Fibroblast of mammary gland (primary cell): ENCODE results near the gene EVA1B.

Experiments used
- DNase-seq: peaks from one replicate; pipeline ENCODE4 v3.0.0-alpha.2; 2010; ENCODE audit warnings: low read depth
- H3K4me3 ChIP-seq: 2 replicates; pipeline ENCODE4 v1.5.1; 2011; ENCODE audit warnings: low read depth, mild to moderate bottlenecking, low read length, moderate library complexity; ENCODE audit not compliant: control insufficient read depth
- TF ChIP-seq, protein P1 (sequence below): conservative IDR thresholded peaks from 2 replicates; pipeline ENCODE4 v1.5.1; 2011; ENCODE audit warnings: low read depth, low read length, inconsistent platforms; ENCODE audit not compliant: control insufficient read depth, insufficient read depth

The EVA1B gene

GRCh38 chr1:36298640-36299039 lies 24.8 kb downstream of the EVA1B start:
- no peak for DNase-seq
- TF ChIP-seq, protein P1, sequence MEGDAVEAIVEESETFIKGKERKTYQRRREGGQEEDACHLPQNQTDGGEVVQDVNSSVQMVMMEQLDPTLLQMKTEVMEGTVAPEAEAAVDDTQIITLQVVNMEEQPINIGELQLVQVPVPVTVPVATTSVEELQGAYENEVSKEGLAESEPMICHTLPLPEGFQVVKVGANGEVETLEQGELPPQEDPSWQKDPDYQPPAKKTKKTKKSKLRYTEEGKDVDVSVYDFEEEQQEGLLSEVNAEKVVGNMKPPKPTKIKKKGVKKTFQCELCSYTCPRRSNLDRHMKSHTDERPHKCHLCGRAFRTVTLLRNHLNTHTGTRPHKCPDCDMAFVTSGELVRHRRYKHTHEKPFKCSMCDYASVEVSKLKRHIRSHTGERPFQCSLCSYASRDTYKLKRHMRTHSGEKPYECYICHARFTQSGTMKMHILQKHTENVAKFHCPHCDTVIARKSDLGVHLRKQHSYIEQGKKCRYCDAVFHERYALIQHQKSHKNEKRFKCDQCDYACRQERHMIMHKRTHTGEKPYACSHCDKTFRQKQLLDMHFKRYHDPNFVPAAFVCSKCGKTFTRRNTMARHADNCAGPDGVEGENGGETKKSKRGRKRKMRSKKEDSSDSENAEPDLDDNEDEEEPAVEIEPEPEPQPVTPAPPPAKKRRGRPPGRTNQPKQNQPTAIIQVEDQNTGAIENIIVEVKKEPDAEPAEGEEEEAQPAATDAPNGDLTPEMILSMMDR = no peak
- H3K4me3 ChIP-seq = no peak overlapping the region

DNA sequence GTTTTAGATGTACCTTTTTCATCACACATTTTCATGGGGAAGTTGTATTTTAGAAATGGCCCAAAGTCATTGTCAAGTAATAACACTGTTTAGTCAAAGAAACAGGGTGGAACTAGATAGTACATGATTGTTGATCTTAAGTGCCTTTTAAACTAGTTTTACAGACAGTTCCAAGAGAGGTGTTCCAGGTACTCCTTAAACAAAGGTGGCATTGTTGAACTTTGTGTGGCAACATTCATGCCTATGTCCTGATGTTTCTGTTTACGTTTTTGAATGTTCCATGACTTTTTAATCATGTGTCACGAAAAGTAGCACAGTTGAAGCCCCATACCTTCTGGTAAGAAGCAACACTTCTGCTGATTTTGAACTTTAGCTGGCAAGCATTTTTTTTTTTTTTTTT lies 26.4 kb downstream of the EVA1B start:
- TF ChIP-seq, protein P1 = no peak
- no peak for DNase-seq
- H3K4me3 ChIP-seq = no peak overlapping the region

- no peak overlapping the region for H3K4me3 ChIP-seq
- no peak for DNase-seq
Measured at GRCh38 chr1:36295390-36295789, 28.1 kb downstream of the EVA1B start.

DNA sequence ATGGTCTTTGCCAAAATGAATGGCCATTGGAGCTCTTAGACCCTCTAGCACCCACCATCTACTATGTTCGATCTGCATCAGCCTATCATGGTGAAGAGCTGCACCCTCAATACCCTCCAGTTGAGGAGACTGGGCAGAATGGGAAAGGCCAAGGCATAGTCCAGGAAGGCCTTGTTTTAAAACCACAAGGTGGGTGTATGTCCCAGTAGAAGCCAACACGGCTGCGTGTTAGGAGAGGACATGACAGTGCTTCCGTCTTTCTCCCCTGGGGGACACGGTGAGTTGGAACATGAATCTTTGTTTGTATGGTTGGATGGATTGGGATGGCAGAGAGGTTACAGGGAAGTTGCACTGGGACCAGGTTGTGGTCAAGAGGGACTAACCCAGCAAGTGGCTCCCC lies 35.9 kb downstream of the EVA1B start:
- DNase-seq = no peak
- H3K4me3 ChIP-seq = no peak overlapping the region
- TF ChIP-seq, protein P1 = no peak

More at GRCh38 chr1:36295390-36295789, 28.1 kb downstream of the EVA1B start:
- TF ChIP-seq, protein P1 = no peak

- H3K4me3 ChIP-seq = no peak overlapping the region
- TF ChIP-seq, protein P1 = no peak
- no peak for DNase-seq
Measured at GRCh38 chr1:36286802-36287201, 36.6 kb downstream of the EVA1B start.

DNA sequence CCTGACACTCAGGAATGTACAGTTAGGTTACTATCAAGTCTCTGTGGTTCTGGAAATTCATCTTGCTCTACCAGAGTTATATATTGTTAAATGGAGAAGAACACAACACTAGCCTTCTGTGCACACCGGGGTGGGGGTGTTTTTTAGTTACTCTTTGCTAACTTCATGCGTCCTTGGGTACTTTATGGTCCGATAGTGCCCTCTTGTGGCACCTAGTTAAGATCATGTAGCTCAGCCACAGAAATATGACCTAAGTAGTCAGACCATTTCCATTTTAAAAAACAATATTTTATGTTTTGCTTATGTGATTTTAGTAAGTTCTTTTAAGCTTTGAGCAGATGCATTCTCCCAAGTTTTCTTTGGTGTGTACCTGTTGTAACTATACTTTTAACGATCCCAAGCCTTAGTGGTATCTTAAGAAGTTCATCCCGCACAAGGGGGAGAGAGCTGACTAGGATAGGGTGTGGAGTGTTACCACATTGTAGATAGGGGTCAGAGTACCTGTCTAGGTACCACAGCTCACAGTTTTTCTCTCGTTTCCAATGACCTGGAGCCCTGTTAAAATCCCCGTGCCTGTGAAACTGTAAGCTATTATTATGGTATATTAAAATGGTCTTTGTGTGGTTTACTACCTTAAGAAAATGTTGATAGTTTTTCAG lies 37.9 kb downstream of the EVA1B start:
- TF ChIP-seq, protein P1 = peak; percentile 74
- H3K4me3 ChIP-seq = no peak overlapping the region
- DNase-seq = peak; percentile 92
